Astrocyte (in vitro differentiated cells and primary cell): ENCODE measurements around the gene CDH26. TPM values are rescaled to one million over a fixed set of nuclear protein-coding genes. Genes with fewer than 3 reads are reported as not detected.

Experiments
- DNase-seq: peaks from one replicate; pipeline ENCODE4 v3.0.0-alpha.2; 2010; ENCODE audit warnings: low read depth
- FAIRE-seq: peaks from 2 replicates; lab custom pipeline; 2011; peaks lifted over from hg19 to GRCh38; lab: Jason Lieb, UNC
- H2AFZ ChIP-seq: 2 replicates; pipeline ENCODE4 v1.6.0; 2012; ENCODE audit warnings: low read depth, low read length, inconsistent platforms
- H3K27ac ChIP-seq: 2 replicates; pipeline ENCODE4 v1.5.1; 2011; ENCODE audit warnings: low read depth, low read length, inconsistent platforms
- H3K27me3 ChIP-seq: 2 replicates; pipeline ENCODE4 v1.6.0; 2011; ENCODE audit warnings: low read length, inconsistent platforms; ENCODE audit not compliant: insufficient read depth
- H3K36me3 ChIP-seq: 2 replicates; pipeline ENCODE4 v1.5.1; 2011; ENCODE audit warnings: low read length, inconsistent platforms; ENCODE audit not compliant: insufficient read depth
- H3K4me1 ChIP-seq: 2 replicates; pipeline ENCODE4 v1.5.1; 2011; ENCODE audit warnings: low read length, inconsistent platforms; ENCODE audit not compliant: insufficient read depth
- H3K4me2 ChIP-seq: 2 replicates; pipeline ENCODE4 v1.6.0; 2012; ENCODE audit warnings: low read length, inconsistent platforms
- H3K4me3 ChIP-seq: 2 replicates; pipeline ENCODE4 v1.5.1; 2011; ENCODE audit warnings: low read depth, mild to moderate bottlenecking, low read length, inconsistent platforms; ENCODE audit not compliant: insufficient read depth
- H3K79me2 ChIP-seq: 2 replicates; pipeline ENCODE4 v1.6.0; 2012; ENCODE audit warnings: mild to moderate bottlenecking, low read length, inconsistent platforms; ENCODE audit not compliant: insufficient read depth
- H3K9ac ChIP-seq: 2 replicates; pipeline ENCODE4 v1.6.0; 2012; ENCODE audit warnings: mild to moderate bottlenecking, low read length, inconsistent platforms
- H3K9me3 ChIP-seq: 2 replicates; pipeline ENCODE4 v1.5.1; 2012; ENCODE audit warnings: low read depth, mild to moderate bottlenecking, low read length, inconsistent platforms; ENCODE audit not compliant: insufficient read depth
- H4K20me1 ChIP-seq: 2 replicates; pipeline ENCODE4 v1.6.0; 2012; ENCODE audit warnings: low read length, inconsistent platforms; ENCODE audit not compliant: insufficient read depth
- H3K27ac Mint-ChIP-seq: one replicate; pipeline ENCODE4 v1.8.0; 2021; ENCODE audit warnings: mild to moderate bottlenecking, mixed read lengths; ENCODE audit not compliant: unreplicated experiment
- H3K27me3 Mint-ChIP-seq: one replicate; pipeline ENCODE4 v1.8.0; 2021; ENCODE audit warnings: low read depth, mixed read lengths; ENCODE audit not compliant: unreplicated experiment
- H3K36me3 Mint-ChIP-seq: one replicate; pipeline ENCODE4 v1.8.0; 2021; ENCODE audit warnings: low read depth, mixed read lengths; ENCODE audit not compliant: unreplicated experiment
- H3K4me1 Mint-ChIP-seq: one replicate; pipeline ENCODE4 v1.8.0; 2021; ENCODE audit warnings: low read depth, mixed read lengths; ENCODE audit not compliant: unreplicated experiment
- H3K4me3 Mint-ChIP-seq: one replicate; pipeline ENCODE4 v1.8.0; 2021; ENCODE audit warnings: mild to moderate bottlenecking, moderate library complexity, mixed read lengths; ENCODE audit not compliant: unreplicated experiment
- H3K9me3 Mint-ChIP-seq: one replicate; pipeline ENCODE4 v1.8.0; 2021; ENCODE audit warnings: mild to moderate bottlenecking, mixed read lengths; ENCODE audit not compliant: unreplicated experiment
- CTCF ChIP-seq: IDR thresholded peaks from 2 replicates; pipeline ENCODE4 v1.5.1; 2011; ENCODE audit warnings: low read depth, mild to moderate bottlenecking, inconsistent platforms, low read length, moderate library complexity; ENCODE audit not compliant: insufficient read depth
- EZH2 ChIP-seq: IDR thresholded peaks from 2 replicates; pipeline ENCODE4 v1.6.1; 2012; ENCODE audit warnings: mild to moderate bottlenecking, low read length, inconsistent platforms; ENCODE audit not compliant: insufficient read depth
- total RNA-seq: library from RNA; stranded (reverse); gene quantifications from 2 replicates; pipeline ENCODE4 v1.2.1, GENCODE V29; 2021

CDH26 gene
- total RNA-seq, 1 donor from 2014 or later, result 0.34 TPM

DNA sequence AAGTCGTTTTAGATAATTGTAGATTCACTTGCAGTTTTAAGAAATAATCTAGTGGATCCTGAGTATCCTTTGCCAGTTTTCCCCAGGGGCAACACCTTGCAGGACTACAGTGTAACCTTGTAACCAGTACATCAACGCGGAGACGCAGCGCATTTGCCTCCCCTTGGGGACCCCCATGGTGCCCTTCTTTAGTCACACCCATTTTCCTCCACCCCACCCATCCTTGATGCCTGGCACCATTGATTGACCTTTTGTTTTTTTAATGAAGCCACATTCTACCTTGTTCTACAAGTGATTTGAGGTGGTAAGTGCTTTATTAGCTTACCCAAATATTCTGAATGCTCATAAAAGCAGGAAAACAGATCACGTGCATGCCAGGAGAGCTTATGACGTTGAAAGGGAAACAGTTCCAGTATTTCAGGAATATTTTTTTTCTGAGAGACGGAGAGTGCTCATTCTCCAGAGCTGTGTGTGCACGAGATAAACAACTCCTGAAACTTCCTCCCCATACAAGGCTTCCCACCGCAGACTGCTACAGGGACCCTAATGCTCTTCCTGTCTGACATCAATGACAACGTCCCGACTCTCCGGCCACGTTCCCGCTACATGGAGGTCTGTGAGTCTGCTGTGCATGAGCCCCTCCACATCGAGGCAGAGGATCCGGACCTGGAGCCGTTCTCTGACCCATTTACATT is 35.7 kb downstream of the CDH26 start:
- TF ChIP-seq CTCF (no peak), EZH2 (no peak)
- DNase-seq, result no peak
- no peak for FAIRE-seq

GRCh38 chr20:59994697-59995122 is 36.5 kb downstream of the CDH26 start:
- peaks cover 3% of the 10 kb centered on the region for H3K4me1 Mint-ChIP-seq
- Histone ChIP-seq H3K4me3 (no peak overlapping the region), H3K9me3 (no peaks in the 10 kb centered on the region), H3K27ac (no peak overlapping the region), H2AFZ (no peak overlapping the region), H3K4me1 (no peaks in the 10 kb centered on the region), H3K36me3 (no peaks in the 10 kb centered on the region), H3K27me3 (no peaks in the 10 kb centered on the region), H3K4me2 (no peak overlapping the region), H4K20me1 (no peaks in the 10 kb centered on the region), H3K79me2 (no peaks in the 10 kb centered on the region), H3K9ac (no peak overlapping the region)
- FAIRE-seq (no peak), DNase-seq (no peak)
- H3K4me3 Mint-ChIP-seq, result no peak overlapping the region
- TF ChIP-seq CTCF (no peak), EZH2 (no peak)
- H3K36me3 Mint-ChIP-seq, result no peaks in the 10 kb centered on the region
- H3K27me3 Mint-ChIP-seq, result peaks cover 5% of the 10 kb centered on the region
- H3K9me3 Mint-ChIP-seq, result peaks cover 4% of the 10 kb centered on the region
- no peak overlapping the region for H3K27ac Mint-ChIP-seq

More for the DNA sequence above, 35.7 kb downstream of the CDH26 start:
- no peaks in the 10 kb centered on the region for H3K79me2 ChIP-seq
- H3K4me3 ChIP-seq, result no peak overlapping the region
- H3K27me3 ChIP-seq, result no peaks in the 10 kb centered on the region
- Mint-ChIP-seq H3K27me3 (peaks cover 5% of the 10 kb centered on the region), H3K27ac (no peak overlapping the region), H3K4me3 (no peak overlapping the region), H3K4me1 (peaks cover under 1% of the 10 kb centered on the region), H3K9me3 (peaks cover 4% of the 10 kb centered on the region), H3K36me3 (no peaks in the 10 kb centered on the region)
- H3K27ac ChIP-seq, result no peak overlapping the region
- no peaks in the 10 kb centered on the region for H3K9me3 ChIP-seq
- H3K4me1 ChIP-seq, result no peaks in the 10 kb centered on the region
- H3K36me3 ChIP-seq, result no peaks in the 10 kb centered on the region
- no peaks in the 10 kb centered on the region for H4K20me1 ChIP-seq
- no peak overlapping the region for H3K9ac ChIP-seq
- no peak overlapping the region for H2AFZ ChIP-seq
- H3K4me2 ChIP-seq, result no peak overlapping the region

DNA sequence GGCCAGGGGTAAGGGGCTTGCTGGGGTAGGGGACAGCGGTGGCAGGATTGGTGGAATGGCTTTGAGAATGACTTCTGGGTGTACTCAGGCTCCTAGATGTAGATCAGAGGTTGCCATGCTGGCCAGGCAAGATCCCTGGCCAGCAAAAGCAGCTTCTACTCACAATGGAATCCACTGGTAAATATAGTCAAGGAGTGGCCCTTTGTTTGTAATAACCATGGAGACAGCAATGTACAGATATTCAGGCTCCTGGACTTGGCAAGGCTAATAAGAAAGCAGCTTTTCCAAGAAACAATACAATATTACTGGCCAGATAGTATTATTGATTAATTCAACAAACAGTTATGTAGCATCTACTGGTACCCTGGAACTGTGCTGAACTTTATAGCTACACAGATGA is 37.9 kb downstream of the CDH26 start:
- Mint-ChIP-seq H3K27me3 (peaks cover 5% of the 10 kb centered on the region), H3K27ac (no peak overlapping the region), H3K9me3 (peaks cover 4% of the 10 kb centered on the region), H3K36me3 (no peaks in the 10 kb centered on the region), H3K4me1 (peaks cover 6% of the 10 kb centered on the region), H3K4me3 (no peak overlapping the region)
- Histone ChIP-seq H3K27ac (no peak overlapping the region), H3K36me3 (no peaks in the 10 kb centered on the region), H2AFZ (no peak overlapping the region), H3K4me3 (no peak overlapping the region), H3K4me2 (no peak overlapping the region), H4K20me1 (no peaks in the 10 kb centered on the region), H3K9ac (no peak overlapping the region), H3K4me1 (no peaks in the 10 kb centered on the region), H3K9me3 (no peaks in the 10 kb centered on the region), H3K27me3 (no peaks in the 10 kb centered on the region), H3K79me2 (no peaks in the 10 kb centered on the region)
- DNase-seq (no peak), FAIRE-seq (no peak)
- TF ChIP-seq EZH2, result no peak
- no peak for TF ChIP-seq CTCF
